GM12878 (cell line): ENCODE results near the gene NT5C2. TPM values are rescaled to one million over a fixed set of nuclear protein-coding genes. Genes with fewer than 3 reads are reported as not detected.

ENCODE experiments used
- BACH1 ChIP-seq: fragments of 450-650 bp; IDR thresholded peaks from 2 replicates; pipeline ENCODE4 v1.6.1; 2017; ENCODE audit warnings: mild to moderate bottlenecking, borderline replicate concordance
- BCLAF1 ChIP-seq: fragments of 450-650 bp; IDR thresholded peaks from 2 replicates; pipeline ENCODE4 v1.6.1; 2017; ENCODE audit warnings: antibody characterized with exemption, mild to moderate bottlenecking, moderate library complexity
- CBX3 ChIP-seq: fragments of 200-600 bp; sonication (generic); IDR thresholded peaks from 2 replicates; pipeline ENCODE4 v1.6.1; 2016; ENCODE audit warnings: low read depth, borderline replicate concordance
- CHD2 ChIP-seq: IDR thresholded peaks from 2 replicates; pipeline ENCODE4 v1.6.1; 2011; ENCODE audit warnings: low read depth, low read length, improper control_type of control experiment, borderline replicate concordance
- CHD4 ChIP-seq: fragments of 200-600 bp; sonication (generic); IDR thresholded peaks from 2 replicates; pipeline ENCODE4 v1.6.1; 2016; ENCODE audit warnings: mild to moderate bottlenecking
- EED ChIP-seq: sonication (generic); IDR thresholded peaks from 2 replicates; pipeline ENCODE4 v1.6.1; 2016; ENCODE audit warnings: antibody characterized with exemption, low read depth
- EGR1 ChIP-seq, 2 experiments: IDR thresholded peaks; 1 replicate in 1 of 2; 2 replicates in 1 of 2; pipeline ENCODE4 v1.6.1; 2011 to 2012; ENCODE audit warnings: low read depth in 2 of 2, low read length in 2 of 2, borderline replicate concordance in 1 of 2, mild to moderate bottlenecking in 1 of 2, moderate library complexity in 1 of 2
- FOS ChIP-seq: IDR thresholded peaks from 3 replicates; pipeline ENCODE4 v1.6.1; 2011; ENCODE audit warnings: borderline replicate concordance; ENCODE audit not compliant: insufficient read length; ENCODE audit errors: extremely low read depth
- GABPA ChIP-seq: IDR thresholded peaks from 2 replicates; pipeline ENCODE4 v1.6.1; 2014; ENCODE audit warnings: antibody characterized with exemption, low read depth, mild to moderate bottlenecking, inconsistent platforms
- MLLT1 ChIP-seq: fragments of 450-650 bp; IDR thresholded peaks from 2 replicates; pipeline ENCODE4 v1.6.1; 2016; ENCODE audit warnings: mild to moderate bottlenecking
- NFIC ChIP-seq: IDR thresholded peaks from 2 replicates; pipeline ENCODE4 v1.6.1; 2012; ENCODE audit warnings: low read depth, mild to moderate bottlenecking, inconsistent platforms, low read length, moderate library complexity
- NR2C1 ChIP-seq: fragments of 450-650 bp; IDR thresholded peaks from 2 replicates; pipeline ENCODE4 v1.6.1; 2017; ENCODE audit warnings: antibody characterized with exemption, mild to moderate bottlenecking, moderate library complexity
- POLR2AphosphoS5 ChIP-seq: IDR thresholded peaks from 2 replicates; pipeline ENCODE4 v1.6.1; 2011; ENCODE audit warnings: mild to moderate bottlenecking, low read length, inconsistent platforms
- POU2F2 ChIP-seq: IDR thresholded peaks from 3 replicates; pipeline ENCODE4 v1.6.1; 2011; ENCODE audit warnings: low read depth, mild to moderate bottlenecking, low read length, borderline replicate concordance
- RB1 ChIP-seq: fragments of 450-650 bp; formaldehyde crosslinking; IDR thresholded peaks from 2 replicates; pipeline ENCODE4 v1.6.1; 2017; ENCODE audit warnings: mild to moderate bottlenecking, borderline replicate concordance
- RELB ChIP-seq: fragments of 450-650 bp; IDR thresholded peaks from 2 replicates; pipeline ENCODE4 v1.6.1; 2017; ENCODE audit warnings: low read depth, mild to moderate bottlenecking, moderate library complexity
- REST ChIP-seq: IDR thresholded peaks from 2 replicates; pipeline ENCODE4 v1.6.1; 2012; ENCODE audit warnings: mild to moderate bottlenecking, low read depth, low read length
- SIN3A ChIP-seq: IDR thresholded peaks from 2 replicates; pipeline ENCODE4 v1.6.1; 2012; ENCODE audit warnings: low read depth, low read length, improper control_type of control experiment
- TAF1 ChIP-seq: IDR thresholded peaks from 2 replicates; pipeline ENCODE4 v1.6.1; 2011; ENCODE audit warnings: mild to moderate bottlenecking, low read depth, low read length, borderline replicate concordance
- TCF12 ChIP-seq: IDR thresholded peaks from 2 replicates; pipeline ENCODE4 v1.6.1; 2011; ENCODE audit warnings: low read depth, mild to moderate bottlenecking, low read length
- ZNF207 ChIP-seq: fragments of 450-650 bp; IDR thresholded peaks from 2 replicates; pipeline ENCODE4 v1.6.1; 2014; ENCODE audit warnings: antibody characterized with exemption, mild to moderate bottlenecking, borderline replicate concordance
- polyA plus RNA-seq, 11 experiments: library from polyadenylated mRNA; depleted of rRNA in 4 of 11; unstranded in 6 of 11; stranded (reverse) in 5 of 11; fragments of >200 nt; fragmentation: Nextera tagmentation in 4 of 11; fragmentation: Illumina TruSeq in 1 of 11; extraction: Ambion mirVana in 4 of 11; extraction: Trizol in 1 of 11; gene quantifications; 1 replicate in 1 of 11; 2 replicates in 10 of 11; pipeline versions ENCODE4 v1.2.1 to v1.2.3, GENCODE V29; 2011 to 2016; ENCODE audit warnings: inconsistent platforms in 2 of 11, missing spikeins in 2 of 11, low read depth in 1 of 11
- total RNA-seq, 4 experiments: library from RNA; depleted of rRNA in 3 of 4; stranded (reverse); fragments of >200 nt in 3 of 4; fragmentation: Illumina TruSeq in 1 of 4; extraction: Trizol in 1 of 4; gene quantifications; 2 replicates each; pipeline versions ENCODE4 v1.2.1 to v1.2.3, GENCODE V29; 2013 to 2021

Gene NT5C2
- total and polyA plus RNA-seq, 10 of the 15 experiments (the other 5 are each of a cell fraction or from before 2014, with no cell fraction given) = 15.8 to 70.1 (median 56.0) TPM

GRCh38 chr10:103192451-103193106 is 493 bp downstream of the NT5C2 start (continued):
- TF ChIP-seq REST (peak; percentile 48), EGR1 (IDR thresholded peaks at IDR 0.05; ENCODE audit: borderline replicate concordance in 1 of 2, low read depth in 2 of 2, low read length in 2 of 2) (no peak), TAF1 (peak; percentile 73), TCF12 (no peak), POU2F2 (no peak; the same call in 2 of the 3 replicates), GABPA (peak; percentile 56; the same call in 1 of the 2 replicates), ZNF207 (peak; percentile 43; the same call in 1 of the 2 replicates), CHD2 (peak; percentile 73; the same call in 1 of the 2 replicates), EED (peak; percentile 43), MLLT1 (peak; percentile 52; the same call in 1 of the 2 replicates), CHD4 (no peak), NFIC (no peak), FOS (no peak), RELB (peak; percentile 23; the same call in 1 of the 2 replicates), CBX3 (no peak), SIN3A (peak; percentile 66; the same call in 1 of the 2 replicates), NR2C1 (peak; percentile 70), BCLAF1 (no peak), RB1 (0 out of 2 replicates have a peak, but pooled peaks have one; percentile 23), POLR2AphosphoS5 (peak; percentile 62; the same call in 1 of the 2 replicates), BACH1 (peak; percentile 57; the same call in 1 of the 2 replicates)
